GM12892 (cell line): ENCODE results near the gene KRT72.

Experiments
- POLR2A ChIP-seq: IDR thresholded peaks from 2 replicates; pipeline ENCODE4 v1.6.1; 2011; ENCODE audit warnings: low read depth, low read length, control low read depth
- POLR2AphosphoS5 ChIP-seq: IDR thresholded peaks from 2 replicates; pipeline ENCODE4 v1.6.1; 2011; ENCODE audit warnings: low read depth, low read length, control low read depth

DNA sequence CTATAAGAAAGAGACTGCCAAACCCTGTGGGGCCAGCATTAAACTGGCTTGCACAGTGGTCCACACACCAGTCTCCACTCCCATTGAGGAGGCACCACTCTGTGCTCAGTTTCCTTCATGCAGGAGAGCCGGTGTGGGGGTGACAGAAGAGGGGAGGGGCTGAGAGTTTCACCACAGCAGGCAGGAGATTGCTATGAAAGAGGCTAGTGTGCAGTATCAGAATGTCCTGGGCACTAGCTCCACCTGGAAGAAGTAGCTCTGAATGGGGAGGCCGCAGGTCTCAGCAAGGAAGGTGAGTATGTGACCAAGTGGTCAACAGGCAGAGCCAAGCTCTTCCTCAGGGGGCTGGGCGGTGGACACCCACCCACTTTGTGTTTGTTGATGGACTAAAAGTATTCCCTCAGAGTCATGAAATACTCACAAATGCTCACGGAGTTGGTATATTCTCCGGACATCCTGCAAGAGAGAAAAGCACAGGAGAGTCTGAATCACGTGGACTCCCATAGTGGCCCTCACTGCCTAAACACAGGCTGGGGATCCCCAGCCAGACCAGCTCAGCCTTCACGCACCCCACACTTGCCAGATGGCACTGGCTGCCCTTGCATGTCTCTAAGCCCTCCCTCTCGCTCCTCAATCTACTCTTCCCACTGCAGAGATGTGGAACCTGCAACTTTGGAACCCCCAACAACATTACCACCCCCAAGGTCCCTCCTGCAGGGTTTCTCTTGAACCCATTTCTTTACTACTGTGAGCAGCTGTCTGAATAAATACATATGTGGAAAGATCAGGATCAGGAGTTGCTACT, 7.8 kb upstream of the KRT72 start:
- no peak for TF ChIP-seq POLR2A
- TF ChIP-seq POLR2AphosphoS5 = no peak
